Gastrocnemius medialis (tissue), 4 donors: ENCODE data around the gene CACNA2D3. TPM values are rescaled to one million over a fixed set of nuclear protein-coding genes. Genes with fewer than 3 reads are reported as not detected.

ENCODE experiments used
- ATAC-seq, 2 donors: fragments of 150-250 bp; one replicate each; pipeline ENCODE4 v1.9.1; 2016
- DNase-seq, 2 donors: peaks; one replicate each; pipeline ENCODE4 v3.0.0-alpha.2; 2019
- H3K27ac ChIP-seq, 4 donors: fragments of 200-600 bp; sonication (generic); 1 replicate in 1 of 4; 2 replicates in 3 of 4; pipeline ENCODE4 v1.5.1; 2016 to 2018; ENCODE audit warnings: mild to moderate bottlenecking in 2 of 4, moderate library complexity in 1 of 4
- H3K27me3 ChIP-seq, 3 donors: fragments of 200-600 bp; sonication (generic) in 2 of 3; 1 replicate in 1 of 3; 2 replicates in 2 of 3; pipeline versions ENCODE4 v1.5.1 to v1.6.0; 2016 to 2019; ENCODE audit warnings: mild to moderate bottlenecking in 1 of 3, moderate library complexity in 1 of 3
- H3K36me3 ChIP-seq, 2 donors: fragments of 200-600 bp; sonication (generic) in 1 of 2; one replicate each; pipeline ENCODE4 v1.5.1; 2017 to 2018
- H3K4me1 ChIP-seq, 2 donors: fragments of 200-600 bp; sonication (generic) in 1 of 2; one replicate each; pipeline ENCODE4 v1.5.1; 2016 to 2017; ENCODE audit warnings: mild to moderate bottlenecking in 2 of 2
- H3K4me3 ChIP-seq, 4 donors: fragments of 200-600 bp; sonication (generic) in 3 of 4; 1 replicate in 1 of 4; 2 replicates in 3 of 4; pipeline ENCODE4 v1.5.1; 2016 to 2019; ENCODE audit warnings: mild to moderate bottlenecking in 2 of 4
- H3K9me3 ChIP-seq, 3 donors: fragments of 200-600 bp; sonication (generic) in 2 of 3; 1 replicate in 1 of 3; 2 replicates in 2 of 3; pipeline ENCODE4 v1.5.1; 2016 to 2019
- POLR2A ChIP-seq, 2 donors: fragments of 450-650 bp; IDR thresholded peaks; one replicate each; pipeline ENCODE4 v1.6.1; 2017; ENCODE audit warnings: antibody characterized with exemption in 2 of 2, mild to moderate bottlenecking in 2 of 2, moderate library complexity in 2 of 2
- in situ Hi-C, 4 donors: fragments of 200-750 bp; cut with MboI; loops; one replicate each; pipeline versions ENCODE4 v1.15.0 to v1.8.0; 2017; ENCODE audit warnings: low sequenced_read_pairs in 4 of 4
- intact Hi-C: fragments of 100-400 bp; cut with DNase I; formaldehyde crosslinking; loops from one replicate; pipeline ENCODE4 v1.15.1; 2023; ENCODE audit warnings: low total_unique reads
- total RNA-seq, 4 donors: library from RNA; depleted of rRNA; stranded (reverse); fragments of >200 nt; gene quantifications; one replicate each; pipeline versions ENCODE4 v1.1.0 to v1.2.3, GENCODE V29; 2016
- TF ChIP-seq, protein P1 (sequence below), 5 experiments: fragments of 450-650 bp in 3 of 5; fragments of 200-600 bp in 2 of 5; sonication (generic) in 2 of 5; IDR thresholded peaks in 4 of 5; conservative IDR thresholded peaks in 1 of 5; 1 replicate in 4 of 5; 2 replicates in 1 of 5; pipeline ENCODE4 v1.5.1; 2016 to 2019; ENCODE audit warnings: antibody characterized with exemption in 5 of 5, mild to moderate bottlenecking in 3 of 5, moderate library complexity in 3 of 5

Gene CACNA2D3
- total RNA-seq, 4 donors from 2014 or later: 4.7 to 14.4 (median 7.1) TPM

DNA sequence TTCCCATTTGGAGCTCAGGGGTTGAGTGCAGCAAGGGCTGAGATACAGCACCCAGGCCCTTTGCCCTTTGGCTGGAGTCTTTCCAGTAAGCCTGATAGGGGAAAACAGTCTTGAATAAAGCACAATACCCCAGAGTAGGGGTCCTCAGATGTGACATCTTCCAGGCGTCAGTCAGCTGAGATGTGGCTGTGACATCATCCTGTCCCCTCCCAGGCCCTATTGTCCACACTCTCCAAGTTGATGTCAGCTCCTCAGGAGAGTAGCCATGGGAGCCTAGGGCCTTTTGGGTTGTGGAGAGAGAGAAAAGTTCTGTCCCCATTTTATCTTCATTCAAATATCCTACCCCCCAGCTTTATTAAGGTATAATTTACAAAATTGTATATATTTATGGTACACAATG, 92.5 kb downstream of the CACNA2D3 start:
- Histone ChIP-seq H3K36me3 (no peaks in the 10 kb centered on the region), H3K4me1 (peaks cover 7 to 19% of the 10 kb centered on the region in 2 donors), H3K4me3 (no peak overlapping the region), H3K27me3 (no peaks in the 10 kb centered on the region), H3K27ac (no peak overlapping the region), H3K9me3 (no peaks in the 10 kb centered on the region)
- DNase-seq (no peak), ATAC-seq (no peak)
- in situ Hi-C loops (no loop called here), intact Hi-C loops (no loop called here)
- TF ChIP-seq, protein P1, sequence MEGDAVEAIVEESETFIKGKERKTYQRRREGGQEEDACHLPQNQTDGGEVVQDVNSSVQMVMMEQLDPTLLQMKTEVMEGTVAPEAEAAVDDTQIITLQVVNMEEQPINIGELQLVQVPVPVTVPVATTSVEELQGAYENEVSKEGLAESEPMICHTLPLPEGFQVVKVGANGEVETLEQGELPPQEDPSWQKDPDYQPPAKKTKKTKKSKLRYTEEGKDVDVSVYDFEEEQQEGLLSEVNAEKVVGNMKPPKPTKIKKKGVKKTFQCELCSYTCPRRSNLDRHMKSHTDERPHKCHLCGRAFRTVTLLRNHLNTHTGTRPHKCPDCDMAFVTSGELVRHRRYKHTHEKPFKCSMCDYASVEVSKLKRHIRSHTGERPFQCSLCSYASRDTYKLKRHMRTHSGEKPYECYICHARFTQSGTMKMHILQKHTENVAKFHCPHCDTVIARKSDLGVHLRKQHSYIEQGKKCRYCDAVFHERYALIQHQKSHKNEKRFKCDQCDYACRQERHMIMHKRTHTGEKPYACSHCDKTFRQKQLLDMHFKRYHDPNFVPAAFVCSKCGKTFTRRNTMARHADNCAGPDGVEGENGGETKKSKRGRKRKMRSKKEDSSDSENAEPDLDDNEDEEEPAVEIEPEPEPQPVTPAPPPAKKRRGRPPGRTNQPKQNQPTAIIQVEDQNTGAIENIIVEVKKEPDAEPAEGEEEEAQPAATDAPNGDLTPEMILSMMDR (IDR thresholded peaks at IDR 0.05 in 4 of 5, conservative IDR thresholded peaks at IDR 0.05 in 1 of 5): no peak
- no peak for TF ChIP-seq POLR2A (IDR thresholded peaks at IDR 0.05)

DNA sequence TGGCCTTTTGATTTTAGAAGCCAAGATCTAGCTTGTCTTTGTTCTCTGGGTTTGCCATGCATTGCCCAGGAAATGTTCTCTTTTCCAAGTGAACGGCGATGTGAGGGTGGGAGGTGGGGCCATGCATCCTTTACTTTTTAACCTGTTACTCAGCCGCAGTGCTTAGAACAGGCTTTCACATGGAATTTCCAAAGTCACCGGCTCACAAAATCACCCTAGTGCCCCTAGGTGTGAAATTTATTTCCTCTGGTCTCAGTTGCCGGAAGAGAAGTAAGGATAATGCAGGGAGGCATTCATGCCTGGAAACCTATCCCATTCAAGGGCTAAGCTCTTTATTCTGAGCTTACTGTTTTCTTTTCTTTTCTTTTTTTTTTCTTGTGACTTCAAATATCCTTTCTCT, 93.2 kb downstream of the CACNA2D3 start:
- no peaks in the 10 kb centered on the region for H3K27me3 ChIP-seq
- in situ Hi-C loops (no loop called here), intact Hi-C loops (no loop called here)
- no peak for TF ChIP-seq POLR2A (IDR thresholded peaks at IDR 0.05)
- TF ChIP-seq, protein P1 (IDR thresholded peaks at IDR 0.05 in 4 of 5, conservative IDR thresholded peaks at IDR 0.05 in 1 of 5): no peak
- ATAC-seq (no peak), DNase-seq (no peak)
- no peak overlapping the region for H3K4me3 ChIP-seq
- peaks cover 7 to 19% of the 10 kb centered on the region in 2 donors for H3K4me1 ChIP-seq
- H3K9me3 ChIP-seq: no peaks in the 10 kb centered on the region
- no peak overlapping the region for H3K27ac ChIP-seq
- no peaks in the 10 kb centered on the region for H3K36me3 ChIP-seq

DNA sequence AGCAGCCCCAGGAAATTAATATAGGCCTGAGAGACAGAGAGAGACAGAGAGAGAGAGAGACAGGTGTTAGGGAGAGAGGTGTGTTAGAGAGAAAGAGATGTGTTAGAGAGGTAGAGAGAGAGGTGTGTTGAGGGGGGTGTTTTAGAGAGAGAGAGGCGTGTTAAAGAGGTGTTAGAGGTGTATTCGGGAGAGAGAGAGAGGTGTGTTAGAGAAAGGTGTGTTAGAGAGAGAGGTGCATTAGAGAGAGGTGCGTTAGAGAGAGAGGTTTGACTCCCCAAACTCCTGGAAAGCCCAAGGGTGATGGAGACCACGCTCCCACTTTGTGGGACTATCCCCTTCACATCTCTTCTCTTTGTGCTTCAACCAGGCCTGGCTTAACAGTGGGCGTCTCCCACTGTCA, 95.5 kb downstream of the CACNA2D3 start:
- no peak overlapping the region for H3K27ac ChIP-seq
- DNase-seq (no peak), ATAC-seq (no peak)
- H3K36me3 ChIP-seq: no peaks in the 10 kb centered on the region
- in situ Hi-C loops (no loop called here), intact Hi-C loops (no loop called here)
- TF ChIP-seq, protein P1 (IDR thresholded peaks at IDR 0.05 in 4 of 5, conservative IDR thresholded peaks at IDR 0.05 in 1 of 5): no peak
- TF ChIP-seq POLR2A (IDR thresholded peaks at IDR 0.05): no peak
- H3K27me3 ChIP-seq: no peaks in the 10 kb centered on the region
- no peaks in the 10 kb centered on the region for H3K9me3 ChIP-seq
- H3K4me3 ChIP-seq: no peak overlapping the region
- H3K4me1 ChIP-seq: peaks cover 0 to 9% of the 10 kb centered on the region in 2 donors

DNA sequence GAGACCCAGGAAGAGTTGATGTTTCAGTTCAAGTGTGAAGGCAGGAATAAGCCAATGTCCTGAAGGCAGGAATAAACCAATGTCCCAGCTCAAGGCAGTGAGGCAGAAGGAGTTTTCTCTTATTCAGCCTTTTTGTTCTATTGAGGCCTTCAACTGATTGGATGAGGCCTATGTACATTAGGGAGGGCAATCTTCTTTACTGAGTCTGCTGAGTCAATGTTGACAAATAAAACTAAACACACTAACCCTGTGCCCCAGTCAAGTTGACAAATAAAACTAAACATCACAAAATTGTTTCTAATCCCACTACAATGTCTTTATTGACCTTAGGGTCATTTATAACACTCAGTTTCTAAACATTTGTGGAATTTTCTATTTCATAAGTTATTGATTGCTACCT, 100.0 kb downstream of the CACNA2D3 start:
- Histone ChIP-seq H3K4me3 (no peak overlapping the region), H3K9me3 (no peaks in the 10 kb centered on the region), H3K27me3 (no peaks in the 10 kb centered on the region), H3K27ac (no peak overlapping the region), H3K36me3 (no peaks in the 10 kb centered on the region), H3K4me1 (peaks cover 0 to 5% of the 10 kb centered on the region in 2 donors)
- TF ChIP-seq, protein P1 (IDR thresholded peaks at IDR 0.05 in 4 of 5, conservative IDR thresholded peaks at IDR 0.05 in 1 of 5): no peak
- TF ChIP-seq POLR2A (IDR thresholded peaks at IDR 0.05): no peak
- in situ Hi-C loops (no loop called here), intact Hi-C loops (no loop called here)
- DNase-seq: no peak
- ATAC-seq: no peak

DNA sequence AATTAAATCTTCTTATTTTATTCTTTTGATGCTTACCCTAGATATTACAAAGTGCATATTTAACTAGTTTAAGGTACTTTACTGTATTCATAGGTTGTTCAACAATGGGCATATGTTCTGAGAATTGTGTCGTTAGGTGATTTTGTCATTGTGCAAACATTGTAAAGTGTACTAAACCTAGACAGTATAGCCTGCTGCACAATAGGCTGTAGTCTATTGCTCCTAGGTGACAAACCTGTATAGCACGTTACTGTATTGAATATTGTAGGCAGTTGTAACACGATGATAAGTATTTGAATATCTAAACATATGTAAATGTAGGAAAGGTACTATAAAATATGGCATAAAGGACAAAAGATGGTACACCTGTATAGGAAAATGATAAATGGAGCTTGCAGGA, 100.7 kb downstream of the CACNA2D3 start:
- in situ Hi-C loops (no loop called here), intact Hi-C loops (no loop called here)
- Histone ChIP-seq H3K9me3 (no peaks in the 10 kb centered on the region), H3K27me3 (no peaks in the 10 kb centered on the region), H3K27ac (no peak overlapping the region), H3K4me3 (no peak overlapping the region), H3K36me3 (no peaks in the 10 kb centered on the region), H3K4me1 (peaks cover 0 to 5% of the 10 kb centered on the region in 2 donors)
- ATAC-seq: no peak
- no peak for TF ChIP-seq POLR2A (IDR thresholded peaks at IDR 0.05)
- TF ChIP-seq, protein P1 (IDR thresholded peaks at IDR 0.05 in 4 of 5, conservative IDR thresholded peaks at IDR 0.05 in 1 of 5): no peak
- no peak for DNase-seq
